ENCODE results near the gene CEP57L1.
A peak's percentile ranks its signal among the peaks of the same experiment; 100 is the strongest.
"Not testable (repeated sequence)": the region's sequence is repeated elsewhere in the genome, so short reads cannot be mapped to it uniquely, and the experiment has no call there.

The CEP57L1 gene

DNA sequence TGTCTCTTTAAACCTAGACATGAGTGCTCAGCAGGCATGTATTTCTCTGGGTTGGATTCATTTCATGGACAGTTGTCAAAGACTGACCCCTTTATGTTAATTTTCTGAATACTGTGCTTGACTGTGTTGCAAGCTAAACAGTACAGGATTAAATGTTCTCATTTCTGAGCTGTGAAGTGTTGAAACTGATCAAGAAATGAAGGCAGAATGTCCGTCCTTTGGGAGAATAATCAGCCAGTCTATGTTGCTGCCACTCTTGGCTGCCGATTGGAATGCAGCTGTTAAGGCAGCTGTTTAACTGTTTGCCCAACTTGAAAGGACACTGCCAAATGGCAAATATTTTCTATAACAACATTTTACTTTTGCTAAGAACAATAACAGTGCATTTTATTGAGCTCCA, 87.3 kb downstream of the CEP57L1 start:
- no peak for DNase-seq

DNA sequence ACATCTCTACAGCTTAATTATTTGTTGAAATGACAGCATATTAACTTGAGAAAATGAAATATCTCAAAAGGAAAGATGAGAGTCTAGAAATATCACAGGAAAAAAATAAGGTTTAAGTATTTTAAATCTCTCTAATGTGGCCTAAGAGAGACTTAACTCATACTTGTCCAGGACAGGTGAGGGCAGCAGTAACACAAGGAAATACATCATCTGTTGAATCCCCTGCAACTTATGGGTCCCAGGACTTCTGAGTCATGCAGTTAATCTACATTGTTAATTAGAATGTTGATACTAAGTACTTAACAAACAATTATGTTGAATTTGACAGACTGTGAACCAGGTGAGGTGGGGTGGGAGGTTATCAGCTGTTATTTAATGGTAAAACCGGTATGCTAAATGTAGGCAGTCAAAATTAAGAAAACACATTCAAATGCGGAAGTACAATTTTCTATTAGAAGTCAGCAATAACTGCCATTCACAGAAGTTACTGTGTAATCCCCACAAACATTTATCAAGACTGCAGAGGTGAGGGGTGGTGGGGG, 87.9 kb downstream of the CEP57L1 start:
- DNase-seq = no peak

DNA sequence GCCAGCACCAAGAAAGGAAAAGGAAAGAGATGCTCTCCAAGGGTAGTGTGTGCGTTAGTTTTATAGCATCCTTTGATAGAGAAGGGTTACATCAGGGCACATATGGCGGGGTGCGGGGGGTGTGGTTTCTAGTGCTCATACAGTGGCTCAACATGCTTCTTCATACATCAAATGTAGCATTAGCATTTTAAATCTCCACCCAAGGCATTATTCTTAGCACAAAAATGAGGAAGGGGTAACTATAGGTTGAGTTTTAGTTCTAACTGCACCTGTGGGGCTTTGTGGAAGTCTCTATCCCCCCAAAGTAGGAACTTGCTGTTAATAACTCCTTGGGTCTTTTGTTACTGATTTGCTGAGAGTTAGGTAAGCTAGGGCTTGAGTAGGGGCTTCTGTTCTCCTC, 89.3 kb downstream of the CEP57L1 start:
- no peak for DNase-seq

DNA sequence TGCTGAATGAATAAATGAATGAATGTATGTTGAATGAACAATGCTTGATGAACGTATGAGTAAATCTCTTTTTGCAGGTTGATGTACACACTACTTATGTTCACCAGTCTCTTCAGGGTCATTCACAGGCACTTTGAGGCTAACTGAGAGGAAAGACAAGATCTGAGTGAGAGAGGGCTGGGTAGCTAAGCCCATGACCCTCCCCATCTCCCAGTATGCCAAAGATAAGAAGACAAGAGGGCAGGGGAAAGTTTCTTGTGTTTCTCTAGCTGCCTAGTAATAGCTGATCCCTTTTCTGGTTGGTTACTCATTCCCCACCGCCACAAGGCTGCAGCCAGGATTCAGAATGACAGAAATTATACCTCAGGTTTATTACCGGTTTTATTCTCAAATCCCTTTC, 90.7 kb downstream of the CEP57L1 start:
- DNase-seq = no peak

DNA sequence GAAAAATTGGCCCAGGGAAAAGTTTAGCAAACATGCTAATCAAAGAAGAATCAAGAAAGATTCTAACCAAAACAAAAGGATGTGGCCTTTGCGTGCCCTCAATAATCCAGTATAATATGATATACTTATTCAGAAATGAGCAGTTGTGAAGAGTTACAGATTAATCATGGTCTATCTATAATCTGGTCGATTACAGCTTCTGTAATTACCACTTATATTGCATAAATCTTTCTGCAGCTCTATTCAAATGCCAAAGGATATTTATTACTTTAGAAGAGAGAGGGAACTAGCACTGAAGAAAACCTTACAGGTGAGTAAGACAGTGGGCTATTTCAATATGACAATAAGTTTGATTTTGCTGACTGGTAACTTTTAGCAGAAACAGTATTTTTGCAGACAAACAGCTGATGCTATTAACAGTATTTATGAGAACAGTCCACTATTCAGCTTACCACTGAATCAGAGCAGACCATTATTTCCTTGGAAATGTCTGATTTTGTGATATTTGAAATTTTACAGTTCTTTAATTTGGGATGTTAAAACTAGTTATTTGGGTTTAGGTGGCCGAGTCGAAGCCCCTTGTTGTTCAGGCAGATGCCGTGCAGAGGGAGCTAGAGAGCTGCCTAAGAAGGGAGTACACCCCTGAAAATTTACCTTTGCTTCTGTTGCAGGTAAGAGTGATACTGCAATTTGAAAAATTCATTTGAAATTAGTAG, 92.2 kb downstream of the CEP57L1 start:
- peak; percentile 36 for DNase-seq

DNA sequence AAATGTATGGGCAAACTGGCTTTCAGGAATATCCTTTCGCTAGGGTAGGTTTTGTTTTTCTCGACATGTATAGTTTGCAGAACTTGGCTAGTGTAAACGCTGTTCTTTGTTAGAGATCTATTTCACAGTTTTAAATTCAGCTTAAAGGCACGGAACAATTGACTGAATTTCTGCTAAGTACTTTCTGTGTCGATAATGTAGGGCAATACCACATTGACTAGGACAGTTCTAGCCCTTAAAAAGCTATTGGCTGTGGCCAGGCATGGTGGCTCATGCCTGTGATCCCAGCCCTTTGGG, 92.8 kb downstream of the CEP57L1 start:
- DNase-seq = no peak

DNA sequence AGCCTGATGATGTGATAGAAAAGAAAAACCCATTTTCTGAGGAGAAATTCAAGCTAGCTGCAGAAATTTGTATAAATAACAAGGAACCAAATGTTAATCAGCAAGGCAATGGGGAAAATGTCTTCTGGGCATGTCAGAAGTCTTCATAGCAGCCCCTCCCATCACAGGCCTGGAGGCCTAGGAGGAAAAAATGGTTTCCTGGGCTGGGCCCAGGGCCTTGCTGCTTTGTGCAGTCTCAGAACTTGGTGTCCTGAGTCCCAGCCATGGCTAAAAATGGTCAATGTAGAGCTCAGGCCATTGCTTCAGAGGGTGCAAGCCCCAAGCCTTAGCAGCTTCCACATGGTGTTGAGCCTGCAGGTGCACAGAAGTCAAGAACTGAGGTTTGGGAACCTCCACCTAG, 96.1 kb downstream of the CEP57L1 start:
- not testable (repeated sequence) for DNase-seq

DNA sequence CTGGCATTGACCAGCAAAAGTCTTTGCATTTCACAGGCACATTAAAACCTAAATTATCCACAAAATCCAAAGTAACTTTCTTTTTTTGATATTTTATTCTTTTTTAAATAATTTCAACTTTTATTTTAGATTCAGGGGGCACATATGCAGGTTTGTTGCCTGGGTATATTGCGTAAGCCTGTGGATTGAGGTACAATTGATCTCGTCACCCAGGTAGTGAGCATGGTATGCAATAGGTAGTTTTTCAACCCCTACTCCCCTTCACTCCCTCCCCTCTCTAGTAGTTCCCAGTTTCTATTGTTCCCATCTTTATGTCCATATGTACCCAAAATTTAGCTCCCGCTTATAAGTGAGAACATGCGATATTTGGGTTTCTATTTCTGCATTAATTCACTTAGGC, 97.6 kb downstream of the CEP57L1 start:
- no peak for DNase-seq

DNA sequence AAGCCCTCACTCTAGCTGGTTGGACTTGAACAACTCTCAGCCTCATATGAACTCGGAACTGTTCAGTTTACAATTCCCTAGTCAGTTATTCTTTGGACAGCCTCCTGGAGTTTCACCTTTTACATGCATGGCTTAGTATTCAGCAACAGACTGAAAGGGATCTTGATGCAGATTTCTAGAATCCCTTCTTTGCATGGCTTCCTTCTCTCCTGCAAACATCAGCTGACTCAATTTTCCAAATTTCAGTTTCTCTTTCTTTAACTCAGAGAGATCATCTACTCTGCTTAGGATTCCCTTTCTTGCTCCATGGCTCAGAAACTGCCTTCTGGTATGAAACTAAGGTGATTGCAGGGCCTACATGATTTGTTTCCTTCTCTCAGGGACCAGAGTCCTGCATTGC, 99.6 kb downstream of the CEP57L1 start:
- DNase-seq = peak; percentile 77

DNA sequence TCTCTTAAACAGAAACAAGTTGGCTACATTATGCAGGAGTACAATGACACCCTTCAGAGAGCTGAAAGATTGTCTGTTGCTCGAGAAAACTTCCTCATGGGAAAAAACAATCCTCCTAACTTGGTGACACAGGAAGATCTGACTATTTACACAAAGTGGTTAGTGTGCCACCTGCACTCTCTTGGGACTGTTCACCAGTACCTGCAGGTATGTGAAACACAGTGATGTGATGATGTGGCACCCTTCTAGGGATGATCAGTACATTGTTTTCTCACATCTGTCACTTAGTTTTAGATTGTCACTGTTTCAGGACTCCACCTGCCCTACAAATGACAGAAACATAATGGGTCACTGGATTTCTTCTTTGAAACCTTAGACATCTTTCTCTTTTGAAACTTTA, 101.8 kb downstream of the CEP57L1 start:
- DNase-seq = no peak

DNA sequence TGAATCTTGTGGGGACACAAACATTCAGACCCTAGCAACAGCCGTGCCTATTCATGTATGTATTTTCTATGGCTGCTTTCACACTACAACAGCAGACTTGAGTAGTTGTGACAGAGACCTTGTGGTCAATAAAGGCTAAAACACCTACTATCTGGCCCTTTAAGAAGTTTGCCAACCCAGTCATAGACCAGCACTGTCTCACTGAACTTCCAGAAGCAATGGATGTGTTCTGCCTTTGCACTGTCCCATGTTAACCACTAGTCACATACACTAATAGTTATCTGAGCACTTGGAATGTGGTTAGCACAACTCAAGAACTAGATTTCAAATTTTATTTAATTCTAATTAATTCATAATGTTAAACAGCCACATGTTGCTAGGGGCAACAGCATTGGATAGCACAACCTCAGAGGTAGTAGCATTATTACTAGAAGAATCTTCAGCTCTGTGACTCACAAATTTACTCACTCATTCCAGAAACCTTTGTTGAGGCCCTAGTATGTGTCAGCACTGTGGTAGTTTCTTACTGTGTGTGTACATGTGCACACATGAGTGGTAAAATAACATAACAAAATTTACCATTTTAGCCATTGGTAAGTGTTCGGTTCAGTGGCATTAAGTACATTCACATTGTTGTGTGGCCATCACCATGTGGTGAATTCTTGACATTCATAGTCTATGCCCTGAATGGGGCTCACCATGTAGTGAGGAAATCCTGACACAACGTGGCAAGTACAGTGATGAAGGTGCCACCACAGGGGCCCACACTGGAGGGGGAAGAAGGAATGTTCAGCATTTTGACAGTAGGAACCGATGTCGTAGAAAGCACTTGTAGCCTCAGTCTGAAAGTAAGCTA, 107.3 kb downstream of the CEP57L1 start:
- no peak for DNase-seq

DNA sequence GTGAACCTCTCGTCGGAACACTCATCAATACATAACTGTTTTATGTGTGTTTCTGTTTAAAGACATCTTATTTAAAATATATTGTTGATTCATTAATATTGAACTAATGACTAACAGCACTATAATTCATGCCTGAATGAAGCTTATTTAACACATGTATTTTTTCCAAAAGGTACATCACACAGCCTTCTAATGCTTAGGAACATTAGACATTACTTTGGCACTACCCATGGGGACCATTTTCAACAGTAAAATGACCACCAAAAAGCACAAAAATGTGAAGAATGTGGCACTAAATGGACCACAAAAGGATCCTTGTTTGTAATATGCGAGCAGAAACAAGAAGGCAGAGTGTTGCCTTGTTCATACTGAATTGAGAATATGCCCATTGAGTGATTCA, 109.2 kb downstream of the CEP57L1 start:
- DNase-seq = no peak

DNA sequence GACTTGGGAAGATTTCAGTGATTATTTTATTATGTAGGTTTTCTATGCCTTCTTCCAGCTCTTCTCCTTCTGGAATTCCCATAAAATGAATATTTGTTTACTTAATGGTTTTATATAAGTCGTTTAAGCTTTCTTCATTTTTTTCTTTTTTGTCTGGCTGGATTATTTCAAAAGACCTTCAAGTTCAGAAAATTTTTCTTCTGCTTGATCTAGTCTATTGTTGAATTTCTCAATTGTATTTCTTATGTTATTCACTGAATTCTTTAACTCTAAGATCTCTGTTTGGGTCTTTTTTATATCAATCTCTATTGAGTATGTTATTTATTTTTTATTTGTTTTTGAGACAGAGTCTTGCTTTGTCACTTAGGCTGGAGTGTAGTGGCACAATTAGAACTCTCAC, 117.4 kb downstream of the CEP57L1 start:
- DNase-seq = no peak

All from inflammatory macrophage treated with lipopolysaccharide for 4 hours (primary cell).